HS-27A (cell line): Measurements from ENCODE around the gene POLRMT.
"Not testable (repeated sequence)": the region's sequence is repeated elsewhere in the genome, so short reads cannot be mapped to it uniquely, and the experiment has no call there.

Experiments
- DNase-seq: peaks from one replicate; pipeline ENCODE4 v3.0.0-alpha.2; 2012; ENCODE audit warnings: low read depth, missing footprints

The POLRMT gene

DNA sequence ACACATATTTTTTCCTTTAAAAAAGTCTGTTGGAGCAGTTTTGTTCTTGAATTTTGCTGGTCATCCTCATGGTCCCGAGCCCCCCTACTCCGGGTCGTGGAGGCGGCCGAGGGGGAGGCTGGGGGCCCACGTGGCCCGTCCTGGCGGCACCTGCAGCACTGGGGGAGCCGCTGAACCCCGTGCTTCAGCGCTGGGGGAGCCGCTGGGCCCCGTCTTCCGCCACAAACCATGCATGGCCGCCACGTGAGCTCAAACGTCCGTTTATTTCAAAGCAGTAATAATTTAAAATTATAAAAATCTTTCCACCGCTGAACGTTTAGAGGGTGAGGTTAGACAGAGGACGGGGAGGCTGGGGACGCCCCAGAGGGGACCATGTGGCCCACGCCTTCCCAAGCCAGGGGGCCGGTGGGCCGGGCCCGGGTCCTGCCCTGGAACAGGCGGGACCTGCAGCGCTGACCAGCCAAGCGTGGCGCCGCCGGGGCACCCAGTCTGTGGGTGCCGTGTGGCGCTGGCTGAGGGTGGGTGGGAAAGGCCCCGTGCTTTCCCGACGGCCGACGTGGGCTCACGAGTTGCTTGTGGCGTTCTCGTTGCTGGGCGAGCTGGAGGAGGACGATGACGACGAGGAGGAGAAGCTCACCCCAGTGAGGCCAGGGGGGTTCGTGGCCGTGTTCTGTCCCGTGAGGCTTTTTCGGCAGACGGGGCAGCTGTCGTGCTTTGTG is 14.4 kb upstream of the POLRMT start:
- no peak for DNase-seq

DNA sequence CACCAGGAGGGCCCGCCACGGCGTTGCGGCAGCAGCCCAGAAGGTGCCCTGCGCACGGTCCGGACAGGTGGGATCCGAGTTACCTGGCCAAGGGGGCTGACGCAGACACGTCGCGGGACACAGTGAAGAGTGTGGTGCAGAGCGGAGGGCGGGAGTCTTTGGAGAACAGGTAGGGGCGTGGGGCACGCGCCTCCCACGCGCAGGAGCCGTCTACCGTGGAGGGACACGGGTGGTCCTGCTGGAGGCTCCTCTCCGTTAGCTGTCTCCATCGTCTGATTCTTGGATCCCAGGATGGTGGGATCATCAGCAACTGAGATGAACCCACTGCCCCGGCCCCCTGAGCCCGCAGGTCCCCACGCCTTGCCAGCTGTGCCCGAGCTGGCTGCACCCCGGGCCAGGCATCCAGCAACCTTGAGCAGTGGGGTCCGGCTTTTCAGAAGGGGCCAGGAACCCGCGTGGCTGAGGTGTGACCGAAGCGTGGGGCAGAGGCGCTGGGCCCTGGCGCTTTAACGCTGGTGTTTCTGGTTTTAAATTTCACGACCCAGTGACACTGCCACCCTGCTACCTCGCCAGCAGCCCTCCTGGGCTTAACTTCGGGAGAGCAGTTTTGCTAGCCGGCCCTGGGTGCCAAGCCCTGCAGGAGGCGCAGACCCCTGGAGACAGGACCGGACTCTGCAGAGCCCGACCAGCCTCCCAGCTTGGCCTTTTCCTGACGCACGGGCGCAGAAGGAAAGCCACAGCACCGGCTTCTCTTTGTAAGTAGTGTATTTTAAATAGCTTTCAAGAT is 13.6 kb upstream of the POLRMT start:
- DNase-seq, result no peak

DNA sequence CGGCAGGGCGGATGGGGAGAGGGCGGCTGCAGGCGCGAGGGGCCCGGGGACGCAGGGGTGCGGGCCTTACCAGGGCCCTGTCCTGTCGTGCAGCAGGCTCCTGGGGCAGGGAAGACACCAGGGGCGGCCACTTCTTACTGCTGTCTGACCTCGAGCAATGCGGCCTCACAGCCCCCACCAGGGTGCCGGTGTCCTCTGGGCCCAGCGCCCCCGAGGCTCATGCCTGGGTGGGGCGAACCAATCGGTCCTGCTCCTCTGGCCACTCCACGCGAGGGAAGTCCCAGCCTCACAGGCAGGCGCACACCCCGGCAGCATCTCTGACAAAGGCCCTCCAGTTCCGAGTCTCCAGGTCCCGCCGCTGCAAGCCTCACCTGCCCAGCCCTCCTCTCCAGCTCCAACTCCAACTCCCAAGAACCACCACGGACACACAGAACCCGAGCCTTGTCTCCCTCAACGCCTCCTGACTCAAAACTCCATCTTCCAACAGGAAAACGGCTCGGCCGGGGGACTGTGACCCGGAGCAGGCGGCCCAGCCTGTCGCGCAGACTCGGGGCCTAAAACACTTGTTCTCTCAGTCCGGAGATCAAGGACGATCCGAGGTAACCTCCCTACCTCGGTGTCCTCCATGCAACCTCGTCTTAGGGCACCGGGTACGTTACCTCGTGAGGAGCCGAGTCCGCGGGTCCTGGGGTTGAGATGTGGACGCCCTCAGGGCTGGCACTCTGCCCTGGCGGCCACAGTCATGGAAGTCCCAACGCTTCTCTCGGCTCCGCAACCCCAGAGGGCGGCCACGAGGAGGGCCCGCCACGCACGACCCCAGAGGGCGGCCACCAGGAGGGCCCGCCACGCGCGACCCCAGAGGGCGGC is 12.8 kb upstream of the POLRMT start:
- DNase-seq, result no peak

DNA sequence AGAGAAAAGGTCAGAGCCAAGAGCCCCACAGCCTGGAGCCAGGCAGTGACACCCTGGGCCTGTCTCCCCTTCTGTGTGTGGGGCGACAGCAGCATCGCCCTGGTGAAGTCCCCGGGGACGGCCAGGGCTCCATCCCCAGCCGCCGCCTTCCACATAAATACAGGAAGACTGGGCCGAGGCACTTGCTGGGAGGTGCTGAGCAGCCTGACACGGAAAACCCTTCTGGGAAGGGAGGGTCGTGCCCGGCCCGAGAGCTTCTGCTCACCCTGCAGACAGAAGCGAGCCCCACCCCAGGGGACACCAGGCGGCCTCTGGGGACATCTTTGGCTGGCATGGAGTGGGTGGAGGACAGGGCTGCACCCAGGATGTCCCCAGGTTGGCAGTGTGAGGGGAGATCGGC is 11.5 kb upstream of the POLRMT start:
- DNase-seq, result no peak

DNA sequence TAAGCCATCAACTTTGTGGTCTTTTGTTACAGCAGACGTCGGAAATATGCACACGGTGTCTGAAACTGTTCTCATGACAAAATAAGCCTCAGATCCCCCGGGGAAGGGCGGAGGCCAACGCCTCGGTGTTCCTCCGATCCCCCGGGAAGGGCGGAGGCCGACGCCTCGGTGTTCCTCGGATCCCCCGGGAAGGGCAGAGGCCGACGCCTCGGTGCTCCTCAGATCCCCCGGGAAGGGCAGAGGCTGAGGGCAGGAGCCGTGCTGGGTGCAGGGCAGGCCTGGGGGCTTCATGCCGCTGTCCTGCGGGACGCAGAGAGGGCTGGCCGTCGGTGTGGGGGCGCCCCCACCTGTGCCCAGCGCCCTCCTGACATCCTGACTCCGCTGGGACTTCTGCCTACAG is 11.0 kb upstream of the POLRMT start:
- DNase-seq, result no peak

DNA sequence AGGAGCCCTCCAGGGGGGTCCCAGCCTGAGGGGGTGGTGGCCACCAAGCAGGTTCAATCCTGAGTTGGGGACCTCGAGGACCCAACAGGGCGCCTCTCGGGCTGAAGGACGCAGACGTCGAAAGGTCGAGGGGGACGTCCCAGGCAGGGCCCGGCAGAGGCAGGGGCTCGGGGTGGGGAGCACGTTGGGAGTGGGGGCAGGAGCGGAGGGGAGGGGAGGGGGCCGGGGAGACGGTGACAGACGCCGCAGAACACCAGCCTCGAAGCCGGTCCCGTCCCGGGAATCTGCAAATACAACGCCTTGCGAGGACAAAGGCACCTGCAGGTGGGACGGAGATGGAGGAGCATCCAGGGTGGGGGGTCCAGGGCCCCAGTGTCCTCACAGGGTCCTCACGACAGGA is 10.4 kb upstream of the POLRMT start:
- DNase-seq, result no peak

DNA sequence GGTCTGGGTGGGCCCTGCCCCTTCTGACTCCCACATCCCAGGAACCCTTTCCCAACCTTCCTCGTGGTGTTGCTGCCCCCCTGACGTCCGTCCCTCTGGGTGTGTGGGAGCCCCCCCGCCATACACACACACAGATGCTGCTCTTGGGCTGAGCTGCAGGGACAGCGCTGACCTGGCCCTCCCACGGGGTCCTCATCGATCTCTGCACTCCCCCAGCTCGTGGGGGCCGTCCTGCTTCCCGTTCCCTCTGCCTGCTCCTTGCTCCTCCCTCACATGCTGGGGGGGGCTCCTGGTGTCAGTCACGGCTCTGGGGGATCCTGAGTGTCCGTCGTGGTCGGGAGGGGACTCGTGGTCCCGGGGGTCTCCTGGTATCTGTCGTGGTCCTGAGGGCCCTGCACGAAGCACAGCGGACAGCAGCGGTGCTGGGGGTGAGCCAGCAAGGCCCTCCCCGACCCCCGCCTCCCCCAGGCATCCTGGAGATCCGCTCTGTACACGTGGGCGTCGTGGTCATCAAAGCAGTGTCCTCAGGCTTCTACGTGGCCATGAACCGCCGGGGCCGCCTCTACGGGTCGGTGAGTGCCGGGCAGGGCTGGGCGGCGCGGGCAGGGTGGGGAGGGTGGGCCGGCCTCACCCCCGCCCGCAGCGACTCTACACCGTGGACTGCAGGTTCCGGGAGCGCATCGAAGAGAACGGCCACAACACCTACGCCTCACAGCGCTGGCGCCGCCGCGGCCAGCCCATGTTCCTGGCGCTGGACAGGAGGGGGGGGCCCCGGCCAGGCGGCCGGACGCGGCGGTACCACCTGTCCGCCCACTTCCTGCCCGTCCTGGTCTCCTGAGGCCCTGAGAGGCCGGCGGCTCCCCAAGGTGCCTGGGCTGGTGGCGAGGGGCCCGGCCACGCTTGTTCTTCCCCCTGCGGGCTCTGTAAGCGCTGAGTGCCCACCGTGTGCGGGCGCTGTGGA is 9.7 kb upstream of the POLRMT start:
- no peak for DNase-seq

DNA sequence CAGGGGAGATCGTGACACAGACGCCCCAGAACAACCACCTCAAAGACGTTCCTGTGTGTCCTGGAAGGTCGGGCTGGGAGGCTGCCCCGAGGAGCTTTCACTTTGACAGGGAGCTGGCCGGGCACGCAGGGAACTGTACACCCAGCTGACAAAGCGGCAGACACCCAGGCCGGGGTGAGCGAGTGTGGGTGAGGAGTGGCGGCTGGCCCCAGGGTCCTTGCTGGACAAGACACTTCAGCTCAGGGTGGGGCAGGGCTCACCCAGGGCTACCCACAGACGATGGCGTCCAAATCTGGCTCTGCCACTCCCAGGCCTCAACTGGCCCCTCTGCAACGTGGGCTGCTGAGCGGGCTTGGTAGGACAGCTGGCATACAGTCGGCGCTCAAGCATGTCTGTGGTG is 8.4 kb upstream of the POLRMT start:
- no peak for DNase-seq

DNA sequence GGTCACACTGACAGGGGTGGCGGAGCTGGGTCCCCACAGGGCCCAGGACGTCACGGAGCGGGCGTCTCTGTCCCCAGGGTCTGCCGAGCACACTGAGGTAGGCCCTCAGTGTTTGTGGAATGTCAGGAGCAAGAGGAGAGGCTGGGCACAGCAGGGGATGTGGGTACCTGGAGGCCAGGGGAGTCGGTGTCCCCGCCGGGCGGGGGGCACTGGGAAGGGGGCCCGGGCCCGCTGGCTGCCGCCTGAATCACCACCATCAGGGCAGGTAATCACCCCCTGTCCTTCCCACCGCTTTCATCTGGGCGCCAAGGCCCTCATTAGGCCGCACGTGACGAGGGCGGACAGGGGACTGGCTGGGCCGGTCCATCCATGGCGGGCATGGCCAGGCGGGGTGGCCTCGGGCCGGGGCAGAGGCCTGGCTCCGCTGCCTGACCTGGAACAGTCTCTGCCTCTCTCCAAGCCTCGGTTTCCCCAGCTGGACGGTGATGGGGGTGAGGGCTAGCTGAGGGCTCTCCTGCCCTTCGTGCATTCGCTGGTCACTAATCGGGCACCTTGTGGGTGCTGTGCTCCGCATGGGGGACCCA is 7.4 kb upstream of the POLRMT start:
- DNase-seq, result no peak

DNA sequence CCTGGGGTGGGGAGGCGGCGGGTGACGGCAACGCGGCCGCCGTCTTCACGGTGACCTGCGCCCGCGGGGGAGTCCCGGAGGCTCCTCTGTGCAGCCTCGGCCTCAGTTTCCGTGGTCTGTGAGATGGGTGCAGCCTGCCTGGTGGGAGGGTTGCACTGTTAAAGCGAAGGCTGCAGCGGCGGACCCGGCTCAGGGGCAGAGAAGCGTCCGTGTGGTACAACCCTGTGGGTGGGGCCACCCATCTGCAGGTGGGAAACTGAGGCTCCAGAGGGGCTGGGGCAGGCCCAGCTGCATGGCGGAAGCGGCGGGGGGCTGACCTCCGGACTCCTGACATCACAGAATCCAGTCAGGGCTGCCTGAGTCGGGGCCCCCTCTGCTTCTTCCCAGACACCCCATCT is 6.8 kb upstream of the POLRMT start:
- no peak for DNase-seq

DNA sequence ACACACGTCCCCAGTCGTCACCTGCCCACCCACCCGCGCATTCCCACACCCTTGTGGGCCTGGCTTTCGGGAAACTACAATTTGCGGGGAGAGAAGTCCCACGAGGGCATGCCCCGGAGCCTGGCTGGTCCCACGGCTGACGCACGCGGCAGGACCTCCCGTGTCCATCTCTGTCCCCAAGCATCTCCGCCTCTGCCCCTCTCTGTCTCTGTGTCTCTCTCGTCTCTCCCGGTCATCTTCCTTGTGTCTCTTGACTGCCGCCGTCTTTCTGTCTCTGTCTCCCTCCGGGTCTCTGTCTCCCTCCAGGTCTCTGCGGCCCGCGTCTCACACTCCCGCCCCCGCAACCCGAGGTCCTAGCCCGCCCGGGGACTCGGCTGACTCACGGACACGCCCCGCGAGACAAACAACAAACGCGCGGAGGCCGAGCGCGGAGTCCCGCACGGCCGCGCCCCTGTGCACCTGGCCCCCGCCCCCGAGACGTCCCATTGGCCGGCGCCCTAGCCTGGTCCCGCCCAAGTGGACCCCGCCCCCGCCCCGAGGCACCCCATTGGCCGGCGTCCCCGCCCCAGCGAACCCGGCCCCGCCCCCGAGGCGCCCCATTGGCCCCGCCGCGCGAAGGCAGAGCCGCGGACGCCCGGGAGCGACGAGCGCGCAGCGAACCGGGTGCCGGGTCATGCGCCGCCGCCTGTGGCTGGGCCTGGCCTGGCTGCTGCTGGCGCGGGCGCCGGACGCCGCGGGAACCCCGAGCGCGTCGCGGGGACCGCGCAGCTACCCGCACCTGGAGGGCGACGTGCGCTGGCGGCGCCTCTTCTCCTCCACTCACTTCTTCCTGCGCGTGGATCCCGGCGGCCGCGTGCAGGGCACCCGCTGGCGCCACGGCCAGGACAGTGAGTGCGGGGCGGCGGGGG is 6.2 kb upstream of the POLRMT start, which contains the start of gene FGF22:
FGF22 (plus strand) TSS at position 627 of the 908 bp plus-strand sequence; CDS start at position 674, 47 bp downstream.
- no peak for DNase-seq

DNA sequence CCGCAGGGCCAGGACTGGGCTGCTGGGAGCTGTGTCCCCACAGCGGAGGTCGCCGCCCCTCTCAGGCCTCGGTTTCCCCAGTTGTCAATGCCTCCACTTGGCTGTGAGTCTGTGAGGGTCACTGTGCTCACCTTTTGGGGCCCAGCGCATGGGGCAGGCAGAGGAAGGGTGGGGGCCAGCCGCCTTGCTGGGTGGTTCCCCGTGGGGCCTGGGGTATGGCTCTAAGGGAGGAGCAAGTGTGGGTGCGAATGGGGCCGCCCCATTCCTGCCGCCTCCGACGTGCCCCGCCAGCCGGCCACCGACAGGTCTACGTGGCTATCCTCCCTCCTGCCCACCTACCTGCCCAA is 5.5 kb upstream of the POLRMT start:
- DNase-seq, result no peak

DNA sequence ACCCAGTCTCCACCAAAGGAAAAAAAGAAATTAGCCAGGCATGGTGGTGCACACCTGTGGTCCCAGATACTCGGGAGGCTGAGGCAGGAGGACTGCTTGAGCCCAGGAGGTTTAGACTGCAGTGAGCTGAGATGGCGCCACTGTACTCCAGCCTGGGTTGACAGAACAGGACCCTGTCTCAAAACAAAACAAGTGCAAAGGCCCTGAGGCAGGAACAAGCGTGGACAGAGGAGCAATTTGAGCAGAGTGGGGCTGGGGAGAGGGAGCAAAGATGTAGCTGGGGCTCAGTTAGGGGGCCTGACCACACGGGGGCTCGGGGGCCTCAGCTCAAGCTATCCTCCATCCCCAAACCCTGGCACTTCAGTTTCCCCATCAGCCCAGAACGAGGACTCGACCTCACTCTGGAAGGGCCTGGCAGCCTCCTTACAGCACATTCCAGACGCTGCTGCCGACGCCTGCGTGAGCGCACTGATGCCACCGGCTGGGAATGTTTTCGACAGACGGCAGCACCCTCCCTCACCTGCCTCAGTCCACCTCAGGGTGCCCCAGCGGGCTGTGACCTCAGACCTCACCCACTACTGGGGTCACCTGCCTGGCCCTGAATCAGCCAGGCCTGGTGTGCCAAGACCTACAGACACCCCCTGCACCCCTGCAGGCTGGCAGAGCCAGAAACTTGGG is 1.8 kb upstream of the POLRMT start:
- DNase-seq, result no peak

DNA sequence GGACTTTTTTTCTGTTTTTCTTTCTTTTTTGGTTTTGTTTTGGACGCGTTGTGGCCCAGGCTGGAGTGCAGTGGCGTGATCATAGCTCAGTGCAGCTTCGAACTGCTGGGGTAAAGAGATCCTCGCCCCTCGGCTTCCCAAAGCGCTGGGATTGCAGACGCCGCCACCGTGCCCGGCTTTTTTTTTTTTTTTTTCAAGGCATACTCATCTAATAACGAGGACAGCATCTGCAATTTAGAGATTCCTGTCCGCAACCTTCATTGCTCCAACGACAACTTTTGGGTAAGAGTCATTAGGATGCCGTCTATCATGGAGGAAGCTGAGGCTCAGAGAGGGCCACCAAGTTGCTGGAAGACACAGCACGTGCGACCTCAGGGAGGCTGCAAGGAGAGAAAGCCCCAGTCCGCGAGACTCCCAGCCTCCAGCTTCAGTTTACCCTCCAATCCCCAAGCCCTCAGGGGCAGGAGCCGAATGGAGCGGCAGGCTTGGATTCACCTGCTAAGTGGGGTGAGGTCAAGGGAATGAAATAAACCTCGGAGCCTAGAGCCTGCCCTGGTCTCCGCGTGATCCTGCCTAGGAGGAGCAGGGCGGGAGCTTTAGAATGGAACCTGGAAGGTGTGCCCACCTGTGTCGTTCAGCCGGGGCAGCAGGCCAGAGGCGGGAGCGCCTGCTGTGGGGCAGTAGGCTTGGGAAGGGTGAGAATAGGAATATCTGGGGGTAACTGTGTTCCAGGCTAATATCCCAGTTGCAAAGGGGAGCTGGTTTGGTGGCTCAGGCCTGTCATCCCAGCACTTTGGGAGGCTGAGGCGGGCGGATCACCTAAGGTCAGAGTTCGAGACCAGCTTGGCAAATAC is 676 bp upstream of the POLRMT start:
- DNase-seq, result no peak

DNA sequence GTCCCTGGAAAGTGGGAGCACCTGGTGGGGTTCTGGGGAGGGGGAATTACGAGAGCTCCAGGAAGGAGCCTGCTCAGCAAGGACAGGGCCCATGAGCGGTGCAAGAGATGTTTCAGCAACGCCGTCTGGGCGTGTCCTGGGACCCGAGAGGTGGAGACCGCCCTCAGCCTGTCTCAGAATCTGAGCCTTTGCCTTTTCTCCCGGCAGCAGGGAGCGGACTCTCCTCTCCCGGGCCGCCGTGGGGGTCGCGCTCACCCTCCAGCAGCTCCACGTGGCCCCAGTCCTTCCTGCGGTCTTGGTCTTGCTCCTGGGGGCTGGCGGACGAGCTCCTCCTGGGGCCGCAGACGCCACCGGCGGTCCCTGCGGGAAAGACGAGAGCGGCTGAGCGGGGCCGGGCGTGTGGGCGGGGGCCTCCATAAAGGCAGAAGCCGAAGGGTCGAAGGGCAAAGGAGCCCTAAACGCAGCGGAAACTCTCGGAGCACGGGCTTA is 714 bp downstream of the POLRMT start:
- no peak for DNase-seq

DNA sequence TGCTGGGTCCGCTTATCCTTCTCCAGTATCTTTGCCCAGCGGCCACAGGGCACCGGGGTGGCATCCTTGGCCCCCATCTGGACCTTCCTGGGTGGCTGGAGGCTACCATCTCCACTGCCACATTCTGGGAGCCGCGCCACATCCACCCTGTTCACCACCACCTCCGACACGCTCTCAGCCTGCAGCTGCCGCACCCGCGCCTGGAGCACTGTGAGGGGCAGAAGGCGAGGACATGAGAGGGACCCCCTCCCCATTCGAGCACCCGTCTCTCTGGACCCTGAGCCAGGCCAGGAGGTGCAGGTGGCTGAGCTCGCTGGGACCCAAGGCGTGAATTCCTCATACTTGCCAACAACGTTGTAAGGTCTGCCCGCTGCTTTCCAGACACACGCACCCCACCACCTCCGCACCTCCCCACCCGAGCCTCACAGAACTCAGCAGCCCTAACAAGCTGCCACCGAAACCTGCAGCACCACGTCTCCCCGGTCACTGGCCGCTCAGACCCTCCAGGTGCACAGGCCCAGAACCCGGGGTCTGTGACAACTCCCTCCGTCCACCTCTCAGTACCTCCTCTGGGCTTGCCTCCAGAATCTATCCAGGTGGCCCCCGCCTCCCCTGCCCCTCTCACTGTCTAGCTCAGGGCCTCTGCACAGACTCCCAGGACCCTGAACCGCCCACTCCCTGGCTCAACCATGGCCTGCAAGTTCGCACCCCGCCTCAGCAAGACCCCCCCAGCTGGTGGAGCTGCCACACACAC is 3.2 kb downstream of the POLRMT start:
- no peak for DNase-seq

DNA sequence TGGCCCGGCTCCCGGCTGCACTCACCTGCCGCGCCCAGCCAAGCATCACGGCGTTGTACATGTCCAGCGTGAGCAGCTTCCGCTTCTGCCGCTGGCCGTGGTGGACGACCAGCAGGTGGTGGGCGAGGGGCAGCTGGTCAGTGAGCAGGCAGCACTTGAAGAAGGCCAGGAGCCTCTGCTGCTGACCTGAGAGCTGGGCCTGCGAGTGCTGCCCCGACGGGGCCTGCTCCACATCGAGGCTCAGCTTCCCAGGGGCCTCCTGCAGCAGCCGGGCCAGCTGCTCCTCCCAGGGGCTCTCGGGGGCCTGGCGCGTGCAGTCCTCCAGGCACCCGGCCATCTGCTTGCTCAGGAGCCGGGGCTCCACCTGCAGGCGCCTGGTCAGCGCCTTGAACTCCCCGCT is 3.8 kb downstream of the POLRMT start:
- DNase-seq, result not testable (repeated sequence)

DNA sequence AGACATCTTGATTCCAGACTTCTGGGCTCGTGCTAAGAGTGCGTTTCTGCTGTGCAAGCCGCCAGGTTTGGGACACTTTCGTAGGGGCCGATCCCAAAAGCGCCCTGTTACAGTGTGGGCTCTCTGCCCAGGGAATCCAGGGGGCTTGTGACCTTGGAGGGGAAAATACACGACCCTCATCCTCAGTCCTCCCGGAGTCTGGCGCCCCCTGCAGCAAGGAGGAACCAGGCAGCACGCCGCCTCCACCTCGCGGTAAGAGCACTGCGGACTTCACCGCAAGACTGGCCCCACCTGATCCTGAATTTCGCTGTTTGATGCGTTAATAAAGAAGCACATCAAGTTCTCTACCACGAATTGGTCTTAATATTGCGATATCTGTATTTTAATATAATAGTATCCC is 5.2 kb downstream of the POLRMT start:
- no peak for DNase-seq
